Parathyroid adenoma (tissue), 2 donors: ENCODE results near the gene RBBP8.

Source experiments
- H2AFZ ChIP-seq: fragments of 300-600 bp; sonication (generic); one replicate; pipeline ENCODE4 v1.7.0; 2017; ENCODE audit warnings: antibody characterized with exemption, mild to moderate bottlenecking
- H3K27ac ChIP-seq: fragments of 300-600 bp; sonication (generic); one replicate; pipeline ENCODE4 v1.7.0; 2017
- H3K27me3 ChIP-seq: fragments of 300-600 bp; sonication (generic); one replicate; pipeline ENCODE4 v1.7.0; 2017; ENCODE audit warnings: low read length; ENCODE audit not compliant: control insufficient read depth, insufficient read depth
- H3K36me3 ChIP-seq: fragments of 300-600 bp; sonication (generic); one replicate; pipeline ENCODE4 v1.7.0; 2017; ENCODE audit warnings: low read length; ENCODE audit not compliant: control insufficient read depth, insufficient read depth
- H3K4me1 ChIP-seq: fragments of 300-600 bp; sonication (generic); one replicate; pipeline ENCODE4 v1.7.0; 2017; ENCODE audit warnings: control low read depth
- H3K4me2 ChIP-seq: fragments of 300-600 bp; sonication (generic); one replicate; pipeline ENCODE4 v1.7.0; 2017; ENCODE audit warnings: low read length
- H3K4me3 ChIP-seq: fragments of 300-600 bp; sonication (generic); one replicate; pipeline ENCODE4 v1.7.0; 2017; ENCODE audit warnings: low read depth, low read length
- H3K79me2 ChIP-seq: fragments of 300-600 bp; sonication (generic); one replicate; pipeline ENCODE4 v1.7.0; 2017; ENCODE audit warnings: control low read depth
- H3K9ac ChIP-seq: fragments of 300-600 bp; sonication (generic); one replicate; pipeline ENCODE4 v1.7.0; 2017; ENCODE audit warnings: mild to moderate bottlenecking
- H3K9me3 ChIP-seq: fragments of 300-600 bp; sonication (generic); one replicate; pipeline ENCODE4 v1.7.0; 2017; ENCODE audit warnings: low read length; ENCODE audit not compliant: control insufficient read depth
- TF ChIP-seq, protein P1 (sequence below): fragments of 300-600 bp; sonication (generic); IDR thresholded peaks from one replicate; pipeline ENCODE4 v1.7.0; 2017; ENCODE audit warnings: antibody characterized with exemption, mild to moderate bottlenecking
- donor health status: primary hyperparathyroidism.

Gene RBBP8

DNA sequence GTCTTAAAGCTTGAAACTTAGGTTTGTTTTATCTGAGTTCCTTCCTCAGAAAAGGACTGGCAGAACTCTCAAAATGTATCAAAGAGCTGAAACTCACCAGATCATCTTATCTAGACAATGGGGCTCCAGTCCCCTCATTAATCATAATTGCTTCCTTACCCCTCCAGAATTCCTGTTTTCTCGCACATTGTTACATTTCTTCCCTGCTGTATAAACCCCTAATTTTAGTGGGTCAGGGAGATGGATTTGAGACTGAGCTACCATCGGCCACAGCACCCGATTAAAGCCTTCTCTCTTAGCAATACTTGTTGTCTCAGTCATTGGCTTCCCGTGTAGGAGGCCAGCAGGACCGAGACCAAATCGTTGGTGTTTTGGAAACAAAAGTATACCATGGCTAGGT lies 130.4 kb downstream of the RBBP8 start:
- H3K9me3 ChIP-seq: no peaks in the 10 kb centered on the region
- no peak overlapping the region for H3K4me3 ChIP-seq
- no peak overlapping the region for H3K27ac ChIP-seq
- H3K27me3 ChIP-seq: no peaks in the 10 kb centered on the region
- TF ChIP-seq, protein P1, sequence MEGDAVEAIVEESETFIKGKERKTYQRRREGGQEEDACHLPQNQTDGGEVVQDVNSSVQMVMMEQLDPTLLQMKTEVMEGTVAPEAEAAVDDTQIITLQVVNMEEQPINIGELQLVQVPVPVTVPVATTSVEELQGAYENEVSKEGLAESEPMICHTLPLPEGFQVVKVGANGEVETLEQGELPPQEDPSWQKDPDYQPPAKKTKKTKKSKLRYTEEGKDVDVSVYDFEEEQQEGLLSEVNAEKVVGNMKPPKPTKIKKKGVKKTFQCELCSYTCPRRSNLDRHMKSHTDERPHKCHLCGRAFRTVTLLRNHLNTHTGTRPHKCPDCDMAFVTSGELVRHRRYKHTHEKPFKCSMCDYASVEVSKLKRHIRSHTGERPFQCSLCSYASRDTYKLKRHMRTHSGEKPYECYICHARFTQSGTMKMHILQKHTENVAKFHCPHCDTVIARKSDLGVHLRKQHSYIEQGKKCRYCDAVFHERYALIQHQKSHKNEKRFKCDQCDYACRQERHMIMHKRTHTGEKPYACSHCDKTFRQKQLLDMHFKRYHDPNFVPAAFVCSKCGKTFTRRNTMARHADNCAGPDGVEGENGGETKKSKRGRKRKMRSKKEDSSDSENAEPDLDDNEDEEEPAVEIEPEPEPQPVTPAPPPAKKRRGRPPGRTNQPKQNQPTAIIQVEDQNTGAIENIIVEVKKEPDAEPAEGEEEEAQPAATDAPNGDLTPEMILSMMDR: no peak
- H3K79me2 ChIP-seq: no peaks in the 10 kb centered on the region
- no peak overlapping the region for H2AFZ ChIP-seq
- no peak overlapping the region for H3K4me2 ChIP-seq
- H3K36me3 ChIP-seq: no peaks in the 10 kb centered on the region
- H3K4me1 ChIP-seq: no peaks in the 10 kb centered on the region
- no peak overlapping the region for H3K9ac ChIP-seq

DNA sequence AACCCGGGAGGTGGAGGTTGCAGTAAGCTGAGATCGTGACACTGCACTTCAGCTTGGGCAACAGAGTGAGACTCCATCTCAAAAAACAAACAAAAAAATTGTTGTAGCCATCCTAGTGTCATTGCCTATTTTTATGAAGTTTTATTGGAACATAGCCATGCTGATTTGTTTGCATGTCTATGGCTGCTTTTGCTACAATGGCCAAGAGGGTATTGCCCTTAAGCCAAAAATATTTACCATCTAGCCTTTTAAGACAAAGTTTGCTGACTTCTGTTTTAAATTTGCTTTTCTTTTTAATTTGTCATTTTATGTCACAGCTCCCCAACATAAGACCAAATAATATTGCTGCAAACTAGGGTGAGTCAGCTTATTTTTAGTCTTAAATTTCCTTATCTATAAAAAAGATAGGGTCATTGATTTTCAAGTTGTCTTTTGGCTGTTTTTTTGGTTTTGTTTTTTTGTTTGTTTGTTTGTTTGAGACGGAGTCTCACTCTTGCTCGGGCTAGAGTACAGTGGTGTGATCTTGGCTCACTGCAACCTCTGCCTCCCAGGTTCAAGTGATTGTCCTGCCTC lies 132.2 kb downstream of the RBBP8 start:
- Histone ChIP-seq H3K36me3 (no peaks in the 10 kb centered on the region), H3K27me3 (no peaks in the 10 kb centered on the region), H3K27ac (no peak overlapping the region), H3K4me3 (no peak overlapping the region), H3K79me2 (no peaks in the 10 kb centered on the region), H3K9me3 (no peaks in the 10 kb centered on the region), H3K4me1 (no peaks in the 10 kb centered on the region), H3K9ac (no peak overlapping the region), H3K4me2 (no peak overlapping the region), H2AFZ (no peak overlapping the region)
- TF ChIP-seq, protein P1: no peak

DNA sequence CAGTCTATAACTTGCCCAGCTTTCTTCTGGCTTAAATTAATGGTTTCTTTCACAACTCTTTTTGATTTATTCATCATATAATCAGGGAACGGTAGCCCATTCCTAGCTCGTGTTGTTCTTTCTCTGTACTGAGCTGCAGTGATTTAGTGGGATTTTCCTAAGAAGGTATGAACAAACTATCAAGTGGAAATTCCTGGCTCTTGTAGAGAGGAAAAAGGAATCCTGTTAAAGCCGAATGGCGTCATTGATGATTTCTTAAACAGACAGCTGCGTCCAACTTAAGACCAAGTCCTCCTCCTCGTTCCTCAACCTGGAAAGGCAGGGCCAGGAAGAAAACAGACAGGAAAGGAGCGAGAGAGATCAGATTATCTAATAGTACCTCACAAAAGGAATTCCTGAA lies 132.9 kb downstream of the RBBP8 start:
- Histone ChIP-seq H3K9ac (no peak overlapping the region), H2AFZ (no peak overlapping the region), H3K4me3 (no peak overlapping the region), H3K27ac (no peak overlapping the region), H3K4me1 (no peaks in the 10 kb centered on the region), H3K4me2 (no peak overlapping the region), H3K36me3 (no peaks in the 10 kb centered on the region), H3K27me3 (no peaks in the 10 kb centered on the region), H3K79me2 (no peaks in the 10 kb centered on the region), H3K9me3 (no peaks in the 10 kb centered on the region)
- TF ChIP-seq, protein P1: no peak

DNA sequence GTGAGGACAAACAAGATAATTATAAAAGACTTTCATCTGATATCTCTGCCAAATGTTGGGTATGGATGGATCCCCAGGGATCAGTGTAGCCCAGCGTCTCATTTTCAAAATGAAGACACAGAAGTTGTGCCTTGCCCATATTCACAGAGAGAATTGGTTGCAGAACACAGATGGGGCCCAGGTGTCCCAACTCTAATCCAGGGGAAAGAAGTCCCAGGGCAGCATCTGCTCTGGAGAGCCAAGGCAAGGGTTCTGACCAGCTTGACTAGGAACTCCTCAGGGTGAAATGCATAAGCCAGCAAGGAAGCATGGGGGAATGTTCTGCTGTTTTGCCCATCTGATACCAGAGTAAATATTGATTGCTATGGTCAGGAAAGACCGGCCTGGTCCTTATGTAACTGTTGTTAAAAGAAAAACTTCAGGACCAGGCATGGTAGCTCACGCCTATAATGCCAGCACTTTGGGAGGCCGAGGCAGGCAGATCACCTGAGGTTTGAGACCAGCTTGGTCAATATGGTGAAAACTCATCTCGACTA lies 133.4 kb downstream of the RBBP8 start:
- H3K27me3 ChIP-seq: no peaks in the 10 kb centered on the region
- TF ChIP-seq, protein P1: no peak
- H3K9me3 ChIP-seq: no peaks in the 10 kb centered on the region
- no peaks in the 10 kb centered on the region for H3K4me1 ChIP-seq
- H3K4me2 ChIP-seq: no peak overlapping the region
- H3K4me3 ChIP-seq: no peak overlapping the region
- no peaks in the 10 kb centered on the region for H3K79me2 ChIP-seq
- H3K36me3 ChIP-seq: no peaks in the 10 kb centered on the region
- H2AFZ ChIP-seq: no peak overlapping the region
- H3K27ac ChIP-seq: no peak overlapping the region
- H3K9ac ChIP-seq: no peak overlapping the region

DNA sequence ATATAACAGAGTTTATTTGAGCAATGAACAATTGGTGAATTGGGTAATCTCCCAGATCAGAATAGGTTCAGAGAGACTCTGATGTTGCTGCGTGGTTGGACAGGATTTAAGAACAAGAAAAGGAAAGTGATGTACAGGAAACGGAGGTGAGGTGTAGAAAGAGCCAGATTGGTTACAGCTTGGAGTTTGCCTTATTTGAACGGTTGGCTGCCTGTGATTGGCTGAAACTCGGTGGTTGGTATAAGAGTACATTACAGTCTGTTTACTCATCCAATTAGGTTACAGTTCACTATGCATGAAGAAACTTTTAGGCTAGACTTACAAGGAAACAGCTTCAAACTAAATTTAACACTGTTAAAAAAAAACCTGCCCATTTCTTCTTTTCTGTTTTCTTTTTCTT lies 134.1 kb downstream of the RBBP8 start:
- H3K9ac ChIP-seq: no peak overlapping the region
- TF ChIP-seq, protein P1: no peak
- no peaks in the 10 kb centered on the region for H3K27me3 ChIP-seq
- no peaks in the 10 kb centered on the region for H3K36me3 ChIP-seq
- no peak overlapping the region for H3K4me2 ChIP-seq
- no peak overlapping the region for H3K27ac ChIP-seq
- H3K4me3 ChIP-seq: no peak overlapping the region
- H2AFZ ChIP-seq: no peak overlapping the region
- H3K4me1 ChIP-seq: no peaks in the 10 kb centered on the region
- H3K9me3 ChIP-seq: no peaks in the 10 kb centered on the region
- H3K79me2 ChIP-seq: no peaks in the 10 kb centered on the region
